Stimulated activated naive CD4-positive, alpha-beta T cell treated with Interleukin-2 at 50 U/mL for 16 hours (primary cell): ENCODE measurements around the gene CAMK2G.

Source experiments
- DNase-seq: peaks from one replicate; lab custom pipeline; 2025; lab: John Stamatoyannopoulos, UW

Gene CAMK2G

GRCh38 chr10:73771722-73772280, 102.6 kb downstream of the CAMK2G start:
- DNase-seq = no peak

- DNase-seq = no peak
These were observed 105.0 kb downstream of the CAMK2G start for GRCh38 chr10:73769396-73769795.

GRCh38 chr10:73768881-73769280, 105.5 kb downstream of the CAMK2G start:
- DNase-seq = peak; percentile 52

- DNase-seq = no peak
These were observed 109.3 kb downstream of the CAMK2G start for GRCh38 chr10:73765066-73765465.

GRCh38 chr10:73763343-73763742, 111.0 kb downstream of the CAMK2G start:
- DNase-seq = no peak

GRCh38 chr10:73762915-73763314, 111.4 kb downstream of the CAMK2G start:
- DNase-seq = no peak
